ENCODE results near the gene CAVIN3.

- TF ChIP-seq CTCF (IDR thresholded peaks at IDR 0.05) (no peak), POLR2A (IDR thresholded peaks at IDR 0.05) (no peak)
These were observed 36.9 kb upstream of the CAVIN3 start for GRCh38 chr11:6357222-6357621.

All from stomach (tissue), 4 donors.